ENCODE data around the gene PIP5K1B. TPM values are rescaled to one million over a fixed set of nuclear protein-coding genes. Genes with fewer than 3 reads are reported as not detected.

PIP5K1B gene
- total and polyA plus RNA-seq, 2 of the 13 experiments (the other 11 are each of a cell fraction or from before 2014, with no cell fraction given), result 15.8 to 17.5 TPM

DNA sequence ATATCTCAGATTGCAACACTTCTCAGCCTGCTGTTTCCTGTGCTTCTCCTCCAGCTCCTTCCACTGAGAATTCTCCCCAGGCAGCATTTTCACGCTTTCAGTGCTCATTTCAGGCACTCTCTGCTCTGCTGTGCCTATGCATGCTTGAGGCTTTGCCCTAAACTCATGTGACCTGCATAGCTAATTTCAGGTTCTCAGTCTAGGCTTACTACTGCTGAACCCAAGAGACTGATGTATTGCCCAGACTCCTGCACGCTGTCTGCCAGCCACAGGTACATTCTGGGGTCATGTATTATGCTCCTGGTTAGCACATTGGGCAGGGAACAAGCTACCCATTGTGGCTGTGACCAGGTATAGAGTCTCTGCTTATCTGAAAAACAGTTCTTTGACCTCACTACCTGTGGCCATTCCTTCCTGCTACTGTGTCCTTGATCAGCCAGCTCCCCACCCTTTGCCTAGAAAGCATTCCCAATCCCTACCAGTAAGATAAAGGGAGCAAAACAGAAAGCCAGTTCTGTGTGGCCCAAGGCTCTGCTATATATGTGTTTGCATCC is 34.7 kb downstream of the PIP5K1B start (continued):
- TF ChIP-seq, protein P1, sequence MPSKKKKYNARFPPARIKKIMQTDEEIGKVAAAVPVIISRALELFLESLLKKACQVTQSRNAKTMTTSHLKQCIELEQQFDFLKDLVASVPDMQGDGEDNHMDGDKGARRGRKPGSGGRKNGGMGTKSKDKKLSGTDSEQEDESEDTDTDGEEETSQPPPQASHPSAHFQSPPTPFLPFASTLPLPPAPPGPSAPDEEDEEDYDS (CRISPR knock-in tag; IDR thresholded peaks at IDR 0.05), result no peak; the same call in 1 of the 2 replicates
- TF ChIP-seq ZNF619 (CRISPR knock-in tag; IDR thresholded peaks at IDR 0.05) (no peak), ZC3H13 (CRISPR knock-in tag; IDR thresholded peaks at IDR 0.05) (no peak), XBP1 (CRISPR knock-in tag; IDR thresholded peaks at IDR 0.05) (no peak), PCBP1 (IDR thresholded peaks at IDR 0.05; ENCODE audit: borderline replicate concordance, low read depth, low read length) (no peak), ZNF792 (CRISPR knock-in tag; IDR thresholded peaks at IDR 0.05) (peak; percentile 50; the same call in 1 of the 2 replicates), ZSCAN29 (CRISPR knock-in tag; conservative IDR thresholded peaks at IDR 0.05) (no peak; the same call in 1 of the 2 replicates), SMARCC2 (IDR thresholded peaks at IDR 0.05) (no peak), ZNF713 (CRISPR knock-in tag; IDR thresholded peaks at IDR 0.05) (no peak), HOXD1 (CRISPR knock-in tag; IDR thresholded peaks at IDR 0.05) (no peak), TBL1XR1 (IDR thresholded peaks at IDR 0.05; ENCODE audit: borderline replicate concordance, low read length, partially characterized antibody) (no peak), IKZF1 (IDR thresholded peaks at IDR 0.05) (no peak), ZNF235 (CRISPR knock-in tag; IDR thresholded peaks at IDR 0.05; ENCODE audit: borderline replicate concordance) (no peak), HNRNPLL (IDR thresholded peaks at IDR 0.05; ENCODE audit: low read depth, low read length, poor library complexity, severe bottlenecking) (no peak), ZNF205 (CRISPR knock-in tag; IDR thresholded peaks at IDR 0.05) (no peak), RBFOX2 (IDR thresholded peaks at IDR 0.05; ENCODE audit: low read depth, low read length) (no peak), MTA1 (CRISPR knock-in tag; IDR thresholded peaks at IDR 0.05; ENCODE audit: borderline replicate concordance) (no peak), ZNF616 (CRISPR knock-in tag; IDR thresholded peaks at IDR 0.05; ENCODE audit: low read depth) (no peak), GTF2F1 (IDR thresholded peaks at IDR 0.05; ENCODE audit: low read length) (no peak), TMF1 (CRISPR knock-in tag; IDR thresholded peaks at IDR 0.05; ENCODE audit: low read depth) (no peak)
- TF ChIP-seq, protein P2, sequence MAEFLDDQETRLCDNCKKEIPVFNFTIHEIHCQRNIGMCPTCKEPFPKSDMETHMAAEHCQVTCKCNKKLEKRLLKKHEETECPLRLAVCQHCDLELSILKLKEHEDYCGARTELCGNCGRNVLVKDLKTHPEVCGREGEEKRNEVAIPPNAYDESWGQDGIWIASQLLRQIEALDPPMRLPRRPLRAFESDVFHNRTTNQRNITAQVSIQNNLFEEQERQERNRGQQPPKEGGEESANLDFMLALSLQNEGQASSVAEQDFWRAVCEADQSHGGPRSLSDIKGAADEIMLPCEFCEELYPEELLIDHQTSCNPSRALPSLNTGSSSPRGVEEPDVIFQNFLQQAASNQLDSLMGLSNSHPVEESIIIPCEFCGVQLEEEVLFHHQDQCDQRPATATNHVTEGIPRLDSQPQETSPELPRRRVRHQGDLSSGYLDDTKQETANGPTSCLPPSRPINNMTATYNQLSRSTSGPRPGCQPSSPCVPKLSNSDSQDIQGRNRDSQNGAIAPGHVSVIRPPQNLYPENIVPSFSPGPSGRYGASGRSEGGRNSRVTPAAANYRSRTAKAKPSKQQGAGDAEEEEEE (CRISPR knock-in tag; IDR thresholded peaks at IDR 0.05; ENCODE audit: borderline replicate concordance), result no peak
- TF ChIP-seq, protein P3, sequence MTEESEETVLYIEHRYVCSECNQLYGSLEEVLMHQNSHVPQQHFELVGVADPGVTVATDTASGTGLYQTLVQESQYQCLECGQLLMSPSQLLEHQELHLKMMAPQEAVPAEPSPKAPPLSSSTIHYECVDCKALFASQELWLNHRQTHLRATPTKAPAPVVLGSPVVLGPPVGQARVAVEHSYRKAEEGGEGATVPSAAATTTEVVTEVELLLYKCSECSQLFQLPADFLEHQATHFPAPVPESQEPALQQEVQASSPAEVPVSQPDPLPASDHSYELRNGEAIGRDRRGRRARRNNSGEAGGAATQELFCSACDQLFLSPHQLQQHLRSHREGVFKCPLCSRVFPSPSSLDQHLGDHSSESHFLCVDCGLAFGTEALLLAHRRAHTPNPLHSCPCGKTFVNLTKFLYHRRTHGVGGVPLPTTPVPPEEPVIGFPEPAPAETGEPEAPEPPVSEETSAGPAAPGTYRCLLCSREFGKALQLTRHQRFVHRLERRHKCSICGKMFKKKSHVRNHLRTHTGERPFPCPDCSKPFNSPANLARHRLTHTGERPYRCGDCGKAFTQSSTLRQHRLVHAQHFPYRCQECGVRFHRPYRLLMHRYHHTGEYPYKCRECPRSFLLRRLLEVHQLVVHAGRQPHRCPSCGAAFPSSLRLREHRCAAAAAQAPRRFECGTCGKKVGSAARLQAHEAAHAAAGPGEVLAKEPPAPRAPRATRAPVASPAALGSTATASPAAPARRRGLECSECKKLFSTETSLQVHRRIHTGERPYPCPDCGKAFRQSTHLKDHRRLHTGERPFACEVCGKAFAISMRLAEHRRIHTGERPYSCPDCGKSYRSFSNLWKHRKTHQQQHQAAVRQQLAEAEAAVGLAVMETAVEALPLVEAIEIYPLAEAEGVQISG (CRISPR knock-in tag; IDR thresholded peaks at IDR 0.05), result peak; percentile 41; the same call in 1 of the 2 replicates
- TF ChIP-seq, protein P4, sequence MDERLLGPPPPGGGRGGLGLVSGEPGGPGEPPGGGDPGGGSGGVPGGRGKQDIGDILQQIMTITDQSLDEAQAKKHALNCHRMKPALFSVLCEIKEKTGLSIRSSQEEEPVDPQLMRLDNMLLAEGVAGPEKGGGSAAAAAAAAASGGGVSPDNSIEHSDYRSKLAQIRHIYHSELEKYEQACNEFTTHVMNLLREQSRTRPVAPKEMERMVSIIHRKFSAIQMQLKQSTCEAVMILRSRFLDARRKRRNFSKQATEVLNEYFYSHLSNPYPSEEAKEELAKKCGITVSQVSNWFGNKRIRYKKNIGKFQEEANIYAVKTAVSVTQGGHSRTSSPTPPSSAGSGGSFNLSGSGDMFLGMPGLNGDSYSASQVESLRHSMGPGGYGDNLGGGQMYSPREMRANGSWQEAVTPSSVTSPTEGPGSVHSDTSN (CRISPR knock-in tag; IDR thresholded peaks at IDR 0.05), result no peak
- TF ChIP-seq, protein P5, sequence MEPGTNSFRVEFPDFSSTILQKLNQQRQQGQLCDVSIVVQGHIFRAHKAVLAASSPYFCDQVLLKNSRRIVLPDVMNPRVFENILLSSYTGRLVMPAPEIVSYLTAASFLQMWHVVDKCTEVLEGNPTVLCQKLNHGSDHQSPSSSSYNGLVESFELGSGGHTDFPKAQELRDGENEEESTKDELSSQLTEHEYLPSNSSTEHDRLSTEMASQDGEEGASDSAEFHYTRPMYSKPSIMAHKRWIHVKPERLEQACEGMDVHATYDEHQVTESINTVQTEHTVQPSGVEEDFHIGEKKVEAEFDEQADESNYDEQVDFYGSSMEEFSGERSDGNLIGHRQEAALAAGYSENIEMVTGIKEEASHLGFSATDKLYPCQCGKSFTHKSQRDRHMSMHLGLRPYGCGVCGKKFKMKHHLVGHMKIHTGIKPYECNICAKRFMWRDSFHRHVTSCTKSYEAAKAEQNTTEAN (CRISPR knock-in tag; conservative IDR thresholded peaks at IDR 0.05), result no peak
